ENCODE measurements around the gene KIF1C.

KIF1C gene

GRCh38 chr17:4997302-4998026, at the start of gene KIF1C, which contains the start of gene INCA1:
Gene KIF1C, plus strand, starts transcription at chr17:4997950. Its CDS starts 2,297 bp downstream, at chr17:5000247.
Gene INCA1, minus strand, starts transcription at chr17:4997522. Its CDS starts 3,085 bp downstream, at chr17:4994437.
- DNase-seq: peak; percentile 92
- in situ Hi-C loops (cut with MboI; ENCODE audit: low pct_unique_long_range_greater_than_20kb, low sequenced_read_pairs): no loop called here

GRCh38 chr17:4948166-4948930, 49.4 kb upstream of the KIF1C start, which contains the start of gene PFN1:
Gene PFN1, minus strand, starts transcription at chr17:4948530. Its CDS starts 136 bp downstream, at chr17:4948394.
- in situ Hi-C loops (cut with MboI; ENCODE audit: low pct_unique_long_range_greater_than_20kb, low sequenced_read_pairs): no loop called here
- DNase-seq: peak; percentile 91

- DNase-seq: peak; percentile 87
- in situ Hi-C loops (cut with MboI; ENCODE audit: low pct_unique_long_range_greater_than_20kb, low sequenced_read_pairs): no loop called here
Measured at GRCh38 chr17:4948931-4949320, 48.8 kb upstream of the KIF1C start.

GRCh38 chr17:4949321-4950074, 48.3 kb upstream of the KIF1C start:
- in situ Hi-C loops (cut with MboI; ENCODE audit: low pct_unique_long_range_greater_than_20kb, low sequenced_read_pairs): no loop called here
- peak; percentile 47 for DNase-seq

DNA sequence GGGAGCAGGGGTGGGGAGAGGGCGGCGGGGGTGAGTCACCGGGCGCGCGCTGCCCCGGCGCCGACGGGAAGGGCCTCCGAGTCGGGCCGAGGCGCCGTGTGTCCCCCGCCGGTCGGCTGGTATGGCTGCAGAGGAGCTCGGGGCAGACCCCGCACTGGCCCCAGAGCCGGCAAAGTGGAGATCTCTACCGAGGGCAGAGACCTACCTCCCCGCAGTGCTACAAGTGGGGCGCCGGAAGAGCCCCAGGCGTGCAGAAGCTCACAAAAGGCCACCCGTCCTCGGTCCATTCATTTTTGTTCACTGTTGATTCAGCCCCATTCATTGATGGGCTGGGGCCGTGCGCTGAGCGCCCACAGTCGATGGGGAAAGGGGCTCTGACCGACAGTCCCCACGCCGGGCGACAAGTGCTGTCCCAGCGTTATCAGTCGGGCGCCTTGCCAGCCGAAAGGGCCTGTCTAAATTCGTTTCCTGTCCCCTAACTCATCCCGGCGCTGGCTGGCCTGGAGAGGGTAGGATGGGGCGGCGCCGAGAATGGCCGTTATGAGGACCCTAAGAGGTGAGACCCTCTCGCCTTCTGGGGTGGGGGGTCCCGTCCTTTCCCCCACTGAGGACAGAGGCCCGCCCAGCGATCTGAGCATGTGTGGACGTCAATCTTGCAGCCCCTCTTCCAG, 47.5 kb upstream of the KIF1C start:
- in situ Hi-C loops (cut with MboI; ENCODE audit: low pct_unique_long_range_greater_than_20kb, low sequenced_read_pairs): no loop called here
- peak; percentile 53 for DNase-seq

GRCh38 chr17:4950746-4951204, 47.0 kb upstream of the KIF1C start, which contains the start of gene ENO3:
Gene ENO3, plus strand, starts transcription at chr17:4951119. Its CDS starts 711 bp downstream, at chr17:4951830.
- in situ Hi-C loops (cut with MboI; ENCODE audit: low pct_unique_long_range_greater_than_20kb, low sequenced_read_pairs): no loop called here
- no peak for DNase-seq

GRCh38 chr17:4951486-4951885, 46.3 kb upstream of the KIF1C start:
- DNase-seq: no peak

DNA sequence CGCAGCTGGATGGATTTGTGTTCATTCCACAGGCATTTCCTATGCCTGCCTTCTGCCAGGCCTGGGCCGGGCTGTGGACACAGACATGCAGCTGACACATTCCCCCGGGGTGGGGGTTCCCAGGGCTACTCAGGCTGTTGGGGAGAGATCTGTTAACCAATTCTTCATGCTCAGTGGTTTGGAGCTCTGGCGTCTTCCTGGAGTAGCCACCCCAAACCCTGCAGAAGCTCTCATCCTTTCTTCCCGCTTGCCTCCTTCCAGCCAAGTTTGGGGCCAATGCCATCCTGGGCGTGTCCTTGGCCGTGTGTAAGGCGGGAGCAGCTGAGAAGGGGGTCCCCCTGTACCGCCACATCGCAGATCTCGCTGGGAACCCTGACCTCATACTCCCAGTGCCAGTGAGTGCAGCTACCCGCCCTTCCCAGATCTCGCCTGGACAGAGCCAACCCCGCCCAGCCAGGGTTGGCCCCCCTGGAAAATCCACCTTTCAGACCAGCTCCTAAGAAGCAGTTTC, 44.2 kb upstream of the KIF1C start:
- no peak for DNase-seq
- in situ Hi-C loops (cut with MboI; ENCODE audit: low pct_unique_long_range_greater_than_20kb, low sequenced_read_pairs): no loop called here

More at GRCh38 chr17:4951486-4951885, 46.3 kb upstream of the KIF1C start:
- in situ Hi-C loops (cut with MboI; ENCODE audit: low pct_unique_long_range_greater_than_20kb, low sequenced_read_pairs): no loop called here

- DNase-seq: no peak
- in situ Hi-C loops (cut with MboI; ENCODE audit: low pct_unique_long_range_greater_than_20kb, low sequenced_read_pairs): no loop called here
Measured at GRCh38 chr17:4955091-4955490, 42.7 kb upstream of the KIF1C start.

DNA sequence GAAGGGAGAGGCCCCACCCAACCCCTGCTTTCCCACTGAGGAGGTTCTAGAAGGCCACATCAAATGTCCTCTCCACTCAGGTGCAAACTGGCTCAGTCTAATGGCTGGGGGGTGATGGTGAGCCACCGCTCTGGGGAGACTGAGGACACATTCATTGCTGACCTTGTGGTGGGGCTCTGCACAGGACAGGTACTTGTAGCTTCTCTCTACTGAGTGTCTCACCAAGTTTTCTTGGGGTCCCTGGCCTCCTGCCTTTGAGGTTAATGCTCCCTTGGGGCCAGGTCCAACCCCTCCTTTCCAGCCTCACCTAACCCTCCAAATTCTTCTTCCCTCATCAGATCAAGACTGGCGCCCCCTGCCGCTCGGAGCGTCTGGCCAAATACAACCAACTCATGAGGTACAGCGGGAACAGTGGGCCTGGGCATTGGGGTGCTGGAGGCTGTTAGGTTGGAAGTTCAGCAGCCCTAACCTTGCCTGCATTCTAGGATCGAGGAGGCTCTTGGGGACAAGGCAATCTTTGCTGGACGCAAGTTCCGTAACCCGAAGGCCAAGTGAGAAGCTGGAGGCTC, 41.2 kb upstream of the KIF1C start:
- DNase-seq: no peak
- in situ Hi-C loops (cut with MboI; ENCODE audit: low pct_unique_long_range_greater_than_20kb, low sequenced_read_pairs): no loop called here

DNA sequence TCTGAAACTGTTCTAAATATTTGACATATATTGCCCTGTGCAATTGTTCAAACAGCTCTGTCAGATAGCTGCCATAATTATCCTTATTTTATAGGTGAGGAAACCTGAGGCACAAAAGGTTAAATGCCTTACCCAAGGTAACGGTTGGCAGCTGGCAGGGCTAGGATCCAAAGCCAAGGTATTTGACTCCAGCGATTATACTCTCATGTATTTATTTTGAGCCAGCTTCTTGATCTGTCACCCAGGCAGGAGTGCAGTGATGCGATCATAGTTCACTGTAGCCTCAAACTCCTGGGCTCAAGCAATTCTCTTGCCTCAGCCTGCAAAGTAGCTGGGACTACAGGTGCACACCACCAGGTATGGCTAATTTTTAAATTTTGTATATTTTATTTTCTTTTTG, 39.6 kb upstream of the KIF1C start:
- DNase-seq: no peak

GRCh38 chr17:4959261-4959965, 38.3 kb upstream of the KIF1C start:
- in situ Hi-C loops (cut with MboI; ENCODE audit: low pct_unique_long_range_greater_than_20kb, low sequenced_read_pairs): no loop called here
- no peak for DNase-seq

More for the DNA sequence above, 39.6 kb upstream of the KIF1C start:
- in situ Hi-C loops (cut with MboI; ENCODE audit: low pct_unique_long_range_greater_than_20kb, low sequenced_read_pairs): no loop called here

GRCh38 chr17:4960279-4960922, 37.3 kb upstream of the KIF1C start:
- in situ Hi-C loops (cut with MboI; ENCODE audit: low pct_unique_long_range_greater_than_20kb, low sequenced_read_pairs): no loop called here
- DNase-seq: peak; percentile 49

- in situ Hi-C loops (cut with MboI; ENCODE audit: low pct_unique_long_range_greater_than_20kb, low sequenced_read_pairs): no loop called here
- DNase-seq: no peak
Measured at GRCh38 chr17:4965311-4965986, 32.3 kb upstream of the KIF1C start.

DNA sequence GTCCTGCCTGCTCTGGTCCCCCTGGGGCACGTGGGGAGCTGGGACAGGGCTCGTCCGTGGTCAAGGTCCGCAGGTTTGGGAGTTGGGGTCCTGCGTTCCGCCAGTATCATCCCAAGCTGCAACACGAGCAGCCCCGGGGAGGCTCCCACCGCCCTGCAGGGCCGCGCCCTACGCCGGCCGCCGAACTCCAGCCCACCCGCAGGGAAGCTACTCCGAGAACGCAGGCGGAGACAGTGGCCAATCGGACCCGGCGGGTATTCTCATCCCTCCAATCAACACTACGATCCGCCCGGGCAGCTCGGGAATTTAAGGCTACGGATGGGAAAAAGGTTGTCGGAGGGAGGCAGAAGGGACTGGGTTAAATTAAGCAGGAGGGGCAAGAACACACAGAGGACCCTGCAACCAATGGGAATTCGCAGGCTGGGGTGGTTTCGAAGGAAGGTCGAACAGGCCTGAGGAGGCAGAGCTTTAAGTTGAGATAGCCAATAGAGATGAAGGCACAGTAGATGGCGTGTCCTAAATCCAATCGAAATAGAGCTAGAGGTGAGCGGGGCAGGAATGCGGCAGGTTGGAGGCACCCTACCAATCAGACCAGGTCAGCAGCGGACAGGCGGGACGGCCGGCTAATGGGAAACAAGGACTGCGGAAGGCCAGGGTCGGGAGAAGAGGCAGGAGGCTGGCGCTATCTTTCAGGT, 30.8 kb upstream of the KIF1C start:
- DNase-seq: peak; percentile 100
- in situ Hi-C loops (cut with MboI; ENCODE audit: low pct_unique_long_range_greater_than_20kb, low sequenced_read_pairs): no loop called here
